ENCODE measurements around the gene KIAA1217. TPM values are rescaled to one million over a fixed set of nuclear protein-coding genes. Genes with fewer than 3 reads are reported as not detected.

Gene KIAA1217
- total and polyA plus RNA-seq, 9 of the 15 experiments (the other 6 are each of a cell fraction or from before 2014, with no cell fraction given): 0.04 TPM; not detected in 8

- no peak overlapping the region for H3K9ac ChIP-seq (ENCODE audit: insufficient read depth in 1 of 2, low read depth in 2 of 2, low read length in 2 of 2)
- peaks cover 0 to 6% of the 10 kb centered on the region in 2 experiments; a peak in 2 of 5 replicates for H3K27me3 ChIP-seq (ENCODE audit: control insufficient read depth in 2 of 2, insufficient read depth in 2 of 2, low read length in 2 of 2)
- ATAC-seq (no peak), DNase-seq (ENCODE audit: extremely low read depth in 1 of 4, low spot score in 3 of 4) (no peak), FAIRE-seq (no peak)
- no peaks in the 10 kb centered on the region for H3K9me3 ChIP-seq (replicated peaks; ENCODE audit: control insufficient read depth, insufficient read depth, low read depth, low read length)
- 0% methylated on average over 4 of the region's 4 CpGs for WGBS (ENCODE audit: insufficient coverage, low coverage, missing lambda C conversion rate)
- intact Hi-C loops (cut with micrococcal nuclease): no loop called here
- H3K4me3 ChIP-seq: no peak overlapping the region
- no peak overlapping the region for H3K4me2 ChIP-seq (ENCODE audit: insufficient read depth, low read length)
- CTCF ChIA-PET (ENCODE audit: low intra/inter-chr PET ratio): no interaction called here
- POLR2A ChIA-PET: no interaction called here
- H3K9me1 ChIP-seq (ENCODE audit: control insufficient read depth, insufficient read depth, low read length): no peaks in the 10 kb centered on the region
- BruUV-seq (replicated peaks): no TSS peak
- H3K79me2 ChIP-seq (ENCODE audit: control insufficient read depth, insufficient read depth, low read length): no peaks in the 10 kb centered on the region
- H3K36me3 ChIP-seq (ENCODE audit: control insufficient read depth, insufficient read depth, low read length): no peaks in the 10 kb centered on the region
- in situ Hi-C loops (cut with MboI): loop anchor here (25.0 kb wide), 1 partner anchor 901 kb away; no protein-coding TSS in a partner anchor
- H4K20me1 ChIP-seq (replicated peaks; ENCODE audit: control insufficient read depth, insufficient read depth, low read length): no peaks in the 10 kb centered on the region
- no peak overlapping the region for H3K27ac ChIP-seq (ENCODE audit: extremely low read depth, low read depth, low read length)
- no peak overlapping the region for H2AFZ ChIP-seq (ENCODE audit: low read depth, low read length)
- H3K4me1 ChIP-seq (replicated peaks in 1 of 2; ENCODE audit: control insufficient read depth in 2 of 2, insufficient read depth in 2 of 2, low read length in 2 of 2): no peaks in the 10 kb centered on the region
- no peak for TF ChIP-seq ARID3B (CRISPR knock-in tag; IDR thresholded peaks at IDR 0.05; ENCODE audit: borderline replicate concordance)
- no peak for TF ChIP-seq ZNF239 (CRISPR knock-in tag; IDR thresholded peaks at IDR 0.05)
- TF ChIP-seq SMAD3 (CRISPR knock-in tag; conservative IDR thresholded peaks at IDR 0.05): no peak
- TF ChIP-seq ZNF143 (CRISPR knock-in tag; IDR thresholded peaks at IDR 0.05): no peak
- no peak for TF ChIP-seq ZNF217 (CRISPR knock-in tag; IDR thresholded peaks at IDR 0.05)
- no peak for TF ChIP-seq TAL1 (IDR thresholded peaks at IDR 0.05)
- no peak for TF ChIP-seq RREB1 (CRISPR knock-in tag; IDR thresholded peaks at IDR 0.05)
- TF ChIP-seq NFIX (CRISPR knock-in tag; IDR thresholded peaks at IDR 0.05; ENCODE audit: low read depth): no peak
- TF ChIP-seq MYBL2 (IDR thresholded peaks at IDR 0.05; ENCODE audit: low read depth): no peak
- no peak for TF ChIP-seq MYBL2 (CRISPR knock-in tag; IDR thresholded peaks at IDR 0.05; ENCODE audit: borderline replicate concordance)
- no peak for TF ChIP-seq BACH1 (tag; IDR thresholded peaks at IDR 0.05)
- no peak for TF ChIP-seq MAZ (CRISPR knock-in tag; conservative IDR thresholded peaks at IDR 0.05 in 1 of 2, IDR thresholded peaks at IDR 0.05 in 1 of 2)
- TF ChIP-seq ZNF134 (CRISPR knock-in tag; conservative IDR thresholded peaks at IDR 0.05): no peak
- TF ChIP-seq ZNF3 (CRISPR knock-in tag; IDR thresholded peaks at IDR 0.05): no peak
- TF ChIP-seq, protein P1, sequence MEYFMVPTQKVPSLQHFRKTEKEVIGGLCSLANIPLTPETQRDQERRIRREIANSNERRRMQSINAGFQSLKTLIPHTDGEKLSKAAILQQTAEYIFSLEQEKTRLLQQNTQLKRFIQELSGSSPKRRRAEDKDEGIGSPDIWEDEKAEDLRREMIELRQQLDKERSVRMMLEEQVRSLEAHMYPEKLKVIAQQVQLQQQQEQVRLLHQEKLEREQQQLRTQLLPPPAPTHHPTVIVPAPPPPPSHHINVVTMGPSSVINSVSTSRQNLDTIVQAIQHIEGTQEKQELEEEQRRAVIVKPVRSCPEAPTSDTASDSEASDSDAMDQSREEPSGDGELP (CRISPR knock-in tag; IDR thresholded peaks at IDR 0.05; ENCODE audit: borderline replicate concordance): no peak
Measured at GRCh38 chr10:24213266-24213665, 4.3 kb downstream of the KIAA1217 start.
